ENCODE measurements around the gene TNFRSF19. TPM values are rescaled to one million over a fixed set of nuclear protein-coding genes. Genes with fewer than 3 reads are reported as not detected.

Gene TNFRSF19
- total RNA-seq, 1 experiment from 2014 or later: 0.06 TPM

DNA sequence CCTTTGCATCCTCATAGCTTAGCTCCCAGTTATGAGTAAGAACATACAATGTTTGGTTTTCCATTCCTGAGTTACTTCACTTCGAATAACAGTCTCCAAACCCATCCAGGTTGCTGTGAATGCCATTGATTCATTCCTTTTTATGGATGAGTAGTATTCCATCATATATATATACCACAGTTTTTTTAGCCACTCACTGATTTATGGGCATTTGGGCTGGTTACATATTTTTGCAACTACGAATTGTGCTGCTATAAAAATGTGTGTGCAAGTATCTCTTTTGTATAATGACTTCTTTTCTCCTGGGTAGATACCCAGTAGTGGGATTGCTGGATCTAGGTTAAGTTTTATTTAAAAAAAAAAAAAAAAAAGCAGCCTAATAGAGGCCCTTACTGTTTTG, 14.1 kb downstream of the TNFRSF19 start:
- no peak for DNase-seq (ENCODE audit: low spot score)
- H3K4me1 ChIP-seq (ENCODE audit: insufficient read depth, low read length, poor library complexity, severe bottlenecking): no peaks in the 10 kb centered on the region
- H3K9me3 ChIP-seq (ENCODE audit: low read depth, low read length, poor library complexity, severe bottlenecking): no peaks in the 10 kb centered on the region
- CTCF ChIA-PET: no interaction called here
- no peak overlapping the region for H3K4me3 ChIP-seq (ENCODE audit: low read depth, low read length, poor library complexity, severe bottlenecking)
- H3K27ac ChIP-seq (ENCODE audit: low read depth, low read length, poor library complexity, severe bottlenecking): no peak overlapping the region
- no peaks in the 10 kb centered on the region for H3K36me3 ChIP-seq (ENCODE audit: insufficient read depth, low read length, poor library complexity, severe bottlenecking)
- peaks cover 78% of the 10 kb centered on the region for H3K27me3 ChIP-seq (replicated peaks; ENCODE audit: insufficient read depth, low read depth, low read length, poor library complexity)
- no TSS peak for BruUV-seq (replicated peaks)
- TF ChIP-seq EZH2 (IDR thresholded peaks at IDR 0.05; ENCODE audit: borderline replicate concordance, low read depth, low read length, poor library complexity, severe bottlenecking): no peak
- TF ChIP-seq, protein P1, sequence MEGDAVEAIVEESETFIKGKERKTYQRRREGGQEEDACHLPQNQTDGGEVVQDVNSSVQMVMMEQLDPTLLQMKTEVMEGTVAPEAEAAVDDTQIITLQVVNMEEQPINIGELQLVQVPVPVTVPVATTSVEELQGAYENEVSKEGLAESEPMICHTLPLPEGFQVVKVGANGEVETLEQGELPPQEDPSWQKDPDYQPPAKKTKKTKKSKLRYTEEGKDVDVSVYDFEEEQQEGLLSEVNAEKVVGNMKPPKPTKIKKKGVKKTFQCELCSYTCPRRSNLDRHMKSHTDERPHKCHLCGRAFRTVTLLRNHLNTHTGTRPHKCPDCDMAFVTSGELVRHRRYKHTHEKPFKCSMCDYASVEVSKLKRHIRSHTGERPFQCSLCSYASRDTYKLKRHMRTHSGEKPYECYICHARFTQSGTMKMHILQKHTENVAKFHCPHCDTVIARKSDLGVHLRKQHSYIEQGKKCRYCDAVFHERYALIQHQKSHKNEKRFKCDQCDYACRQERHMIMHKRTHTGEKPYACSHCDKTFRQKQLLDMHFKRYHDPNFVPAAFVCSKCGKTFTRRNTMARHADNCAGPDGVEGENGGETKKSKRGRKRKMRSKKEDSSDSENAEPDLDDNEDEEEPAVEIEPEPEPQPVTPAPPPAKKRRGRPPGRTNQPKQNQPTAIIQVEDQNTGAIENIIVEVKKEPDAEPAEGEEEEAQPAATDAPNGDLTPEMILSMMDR (conservative IDR thresholded peaks at IDR 0.05; ENCODE audit: low read depth, low read length): no peak
- intact Hi-C loops (cut with micrococcal nuclease; ENCODE audit: unreplicated experiment): no loop called here
- POLR2A ChIA-PET (ENCODE audit: low non-redundant PET): no interaction called here

DNA sequence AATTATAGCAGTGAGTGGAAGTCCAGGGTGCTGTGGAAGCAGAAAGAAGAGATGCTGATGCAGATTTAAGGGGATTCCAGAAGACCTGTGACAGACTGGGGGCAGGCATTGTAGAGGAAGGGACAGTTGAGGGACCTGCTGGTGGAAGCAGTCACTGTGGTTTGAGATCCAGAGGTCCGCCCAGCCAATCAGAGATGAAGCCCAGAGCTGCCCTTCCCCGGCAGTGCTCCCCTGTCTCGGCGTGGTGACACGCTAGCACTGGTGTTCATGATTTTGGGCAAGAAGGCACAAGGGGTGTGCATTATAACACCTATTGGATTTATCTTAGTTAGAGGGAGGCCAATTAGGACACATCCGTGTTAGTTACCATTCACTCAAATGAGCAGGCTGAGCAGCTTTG, 16.1 kb downstream of the TNFRSF19 start:
- no peak for TF ChIP-seq EZH2 (IDR thresholded peaks at IDR 0.05; ENCODE audit: borderline replicate concordance, low read depth, low read length, poor library complexity, severe bottlenecking)
- TF ChIP-seq, protein P1 (conservative IDR thresholded peaks at IDR 0.05; ENCODE audit: low read depth, low read length): no peak
- BruUV-seq (replicated peaks): no TSS peak
- POLR2A ChIA-PET (ENCODE audit: low non-redundant PET): no interaction called here
- Histone ChIP-seq H3K27ac (ENCODE audit: low read depth, low read length, poor library complexity, severe bottlenecking) (no peak overlapping the region), H3K27me3 (replicated peaks; ENCODE audit: insufficient read depth, low read depth, low read length, poor library complexity) (peaks cover 65% of the 10 kb centered on the region), H3K36me3 (ENCODE audit: insufficient read depth, low read length, poor library complexity, severe bottlenecking) (no peaks in the 10 kb centered on the region), H3K4me1 (ENCODE audit: insufficient read depth, low read length, poor library complexity, severe bottlenecking) (no peaks in the 10 kb centered on the region), H3K9me3 (ENCODE audit: low read depth, low read length, poor library complexity, severe bottlenecking) (no peaks in the 10 kb centered on the region), H3K4me3 (ENCODE audit: low read depth, low read length, poor library complexity, severe bottlenecking) (no peak overlapping the region)
- CTCF ChIA-PET: no interaction called here
- intact Hi-C loops (cut with micrococcal nuclease; ENCODE audit: unreplicated experiment): no loop called here
- DNase-seq (ENCODE audit: low spot score): no peak

DNA sequence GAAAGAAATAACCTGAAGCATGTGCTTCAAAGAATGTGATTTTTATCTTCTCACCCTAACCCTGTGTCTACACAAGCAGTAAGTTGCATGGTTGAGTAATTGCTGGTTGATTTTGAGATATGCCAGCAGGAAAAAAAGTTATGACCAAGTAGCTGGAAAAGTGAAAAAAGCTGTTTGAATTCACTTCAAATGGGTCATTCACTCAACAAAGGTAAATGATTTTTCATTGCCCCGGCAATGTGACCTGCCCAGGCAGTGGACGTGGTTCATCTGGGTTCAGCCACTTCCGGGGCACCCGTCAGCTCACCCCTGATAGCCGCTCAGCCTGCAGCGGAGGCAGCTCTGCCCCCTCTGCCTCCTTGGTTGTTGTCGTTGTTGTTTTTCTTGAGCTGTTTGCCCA, 18.5 kb downstream of the TNFRSF19 start:
- POLR2A ChIA-PET (ENCODE audit: low non-redundant PET): no interaction called here
- CTCF ChIA-PET: no interaction called here

More for the DNA sequence above, 18.5 kb downstream of the TNFRSF19 start:
- no peaks in the 10 kb centered on the region for H3K9me3 ChIP-seq (ENCODE audit: low read depth, low read length, poor library complexity, severe bottlenecking)
- DNase-seq (ENCODE audit: low spot score): no peak
- no peak for TF ChIP-seq EZH2 (IDR thresholded peaks at IDR 0.05; ENCODE audit: borderline replicate concordance, low read depth, low read length, poor library complexity, severe bottlenecking)
- TF ChIP-seq, protein P1 (conservative IDR thresholded peaks at IDR 0.05; ENCODE audit: low read depth, low read length): no peak
- no TSS peak for BruUV-seq (replicated peaks)
- H3K36me3 ChIP-seq (ENCODE audit: insufficient read depth, low read length, poor library complexity, severe bottlenecking): no peaks in the 10 kb centered on the region
- H3K27ac ChIP-seq (ENCODE audit: low read depth, low read length, poor library complexity, severe bottlenecking): no peak overlapping the region
- intact Hi-C loops (cut with micrococcal nuclease; ENCODE audit: unreplicated experiment): no loop called here
- H3K4me1 ChIP-seq (ENCODE audit: insufficient read depth, low read length, poor library complexity, severe bottlenecking): no peaks in the 10 kb centered on the region
- H3K27me3 ChIP-seq (replicated peaks; ENCODE audit: insufficient read depth, low read depth, low read length, poor library complexity): peaks cover 52% of the 10 kb centered on the region
- H3K4me3 ChIP-seq (ENCODE audit: low read depth, low read length, poor library complexity, severe bottlenecking): no peak overlapping the region
